Mesothelial cell of epicardium (in vitro differentiated cells): Measurements from ENCODE around the gene FAAP20. TPM values are rescaled to one million over a fixed set of nuclear protein-coding genes. Genes with fewer than 3 reads are reported as not detected.

Experiments
- DNase-seq, 2 experiments: peaks; one replicate each; pipeline ENCODE4 v3.0.0; 2021; ENCODE audit warnings: low spot score in 2 of 2; ENCODE audit not compliant: unreplicated experiment in 2 of 2
- H3K27ac Mint-ChIP-seq: 2 replicates; pipeline ENCODE4 v1.8.0; 2021; ENCODE audit warnings: mixed read lengths
- H3K27me3 Mint-ChIP-seq: 2 replicates; pipeline ENCODE4 v1.8.0; 2021; ENCODE audit warnings: low read depth, mixed read lengths
- H3K36me3 Mint-ChIP-seq: 2 replicates; pipeline ENCODE4 v1.8.0; 2021; ENCODE audit warnings: mixed read lengths
- H3K4me1 Mint-ChIP-seq: 2 replicates; pipeline ENCODE4 v1.8.0; 2021; ENCODE audit warnings: mixed read lengths
- H3K4me3 Mint-ChIP-seq: 2 replicates; pipeline ENCODE4 v1.8.0; 2021; ENCODE audit warnings: mild to moderate bottlenecking, moderate library complexity, mixed read lengths
- H3K9me3 Mint-ChIP-seq: 2 replicates; pipeline ENCODE4 v1.8.0; 2021; ENCODE audit warnings: mixed read lengths
- CTCF ChIP-seq: fragments of 200-600 bp; sonication (generic); IDR thresholded peaks from one replicate; pipeline ENCODE4 v1.5.0; 2021; ENCODE audit warnings: antibody characterized with exemption; ENCODE audit not compliant: unreplicated experiment
- total RNA-seq: library from RNA; stranded (reverse); gene quantifications from 3 replicates; pipeline ENCODE4 v1.2.1, GENCODE V29; 2021

Gene FAAP20
- total RNA-seq, 1 donor from 2014 or later, result 92.2 TPM

- no peaks in the 10 kb centered on the region for H3K9me3 Mint-ChIP-seq
- peaks cover 17% of the 10 kb centered on the region for H3K36me3 Mint-ChIP-seq
- H3K27ac Mint-ChIP-seq, result no peak overlapping the region
- DNase-seq, result no peak
- H3K27me3 Mint-ChIP-seq, result no peaks in the 10 kb centered on the region
- peaks cover 4% of the 10 kb centered on the region for H3K4me1 Mint-ChIP-seq
- TF ChIP-seq CTCF, result no peak
- no peak overlapping the region for H3K4me3 Mint-ChIP-seq
Measured at GRCh38 chr1:2180297-2181245, 14.0 kb downstream of the FAAP20 start.

- no peak overlapping the region for H3K4me3 Mint-ChIP-seq
- H3K9me3 Mint-ChIP-seq, result no peaks in the 10 kb centered on the region
- DNase-seq, result no peak
- no peaks in the 10 kb centered on the region for H3K27me3 Mint-ChIP-seq
- peak overlapping the region; percentile 11 for H3K27ac Mint-ChIP-seq
- no peak for TF ChIP-seq CTCF
- H3K4me1 Mint-ChIP-seq, result peaks cover 8% of the 10 kb centered on the region
- peaks cover 14% of the 10 kb centered on the region for H3K36me3 Mint-ChIP-seq
Measured at GRCh38 chr1:2179283-2180013, 15.1 kb downstream of the FAAP20 start.

- Mint-ChIP-seq H3K36me3 (peaks cover 14% of the 10 kb centered on the region), H3K4me3 (no peak overlapping the region), H3K9me3 (no peaks in the 10 kb centered on the region), H3K4me1 (peaks cover 12% of the 10 kb centered on the region), H3K27me3 (no peaks in the 10 kb centered on the region), H3K27ac (no peak overlapping the region)
- no peak for TF ChIP-seq CTCF
- no peak for DNase-seq
Measured at GRCh38 chr1:2178875-2179274, 15.7 kb downstream of the FAAP20 start.

GRCh38 chr1:2177946-2178538, 16.5 kb downstream of the FAAP20 start:
- DNase-seq, result no peak
- peaks cover 12% of the 10 kb centered on the region for H3K4me1 Mint-ChIP-seq
- H3K36me3 Mint-ChIP-seq, result peaks cover 14% of the 10 kb centered on the region
- no peak overlapping the region for H3K27ac Mint-ChIP-seq
- no peaks in the 10 kb centered on the region for H3K9me3 Mint-ChIP-seq
- TF ChIP-seq CTCF, result no peak
- no peaks in the 10 kb centered on the region for H3K27me3 Mint-ChIP-seq
- H3K4me3 Mint-ChIP-seq, result no peak overlapping the region

- Mint-ChIP-seq H3K4me3 (no peak overlapping the region), H3K4me1 (peaks cover 12% of the 10 kb centered on the region), H3K27ac (no peak overlapping the region), H3K27me3 (no peaks in the 10 kb centered on the region), H3K9me3 (no peaks in the 10 kb centered on the region), H3K36me3 (peaks cover 14% of the 10 kb centered on the region)
- no peak for TF ChIP-seq CTCF
- DNase-seq, result no peak
Measured at GRCh38 chr1:2177541-2177940, 17.0 kb downstream of the FAAP20 start.
